GM23338 (cell line): Measurements from ENCODE around the gene RAB40B. TPM values are rescaled to one million over a fixed set of nuclear protein-coding genes. Genes with fewer than 3 reads are reported as not detected.

Source experiments
- ATAC-seq: fragments of 200-7000 bp; cut with Tn5 transposase; 3 replicates; pipeline ENCODE4 v1.9.1; 2020
- DNase-seq: peaks from one replicate; pipeline ENCODE4 v3.0.0-alpha.2; 2015; ENCODE audit warnings: low spot score
- H2AFZ ChIP-seq: fragments of 200-600 bp; sonication (generic); 2 replicates; pipeline ENCODE4 v1.8.0; 2016; ENCODE audit warnings: antibody characterized with exemption, mild to moderate bottlenecking, moderate library complexity
- H3F3A ChIP-seq: fragments of 200-600 bp; sonication (generic); replicated peaks from 2 replicates; pipeline ENCODE4 v1.8.0; 2017; ENCODE audit warnings: antibody characterized with exemption, mixed run types, low read depth
- H3K27ac ChIP-seq: fragments of 200-600 bp; sonication (generic); 2 replicates; pipeline ENCODE4 v1.6.1; 2016; ENCODE audit warnings: low read depth
- H3K27me3 ChIP-seq: fragments of 200-600 bp; sonication (generic); 2 replicates; pipeline ENCODE4 v1.8.0; 2016; ENCODE audit warnings: mild to moderate bottlenecking, mixed run types, moderate library complexity; ENCODE audit not compliant: insufficient read depth
- H3K36me3 ChIP-seq: fragments of 200-600 bp; sonication (generic); 2 replicates; pipeline ENCODE4 v1.8.0; 2016; ENCODE audit warnings: mild to moderate bottlenecking; ENCODE audit not compliant: insufficient read depth
- H3K4me1 ChIP-seq: fragments of 200-600 bp; sonication (generic); 2 replicates; pipeline ENCODE4 v1.8.0; 2016; ENCODE audit warnings: mild to moderate bottlenecking, moderate library complexity; ENCODE audit not compliant: insufficient read depth
- H3K4me2 ChIP-seq: fragments of 200-600 bp; sonication (generic); 2 replicates; pipeline ENCODE4 v1.7.1; 2017; ENCODE audit warnings: mixed run types
- H3K4me3 ChIP-seq: fragments of 200-600 bp; sonication (generic); 2 replicates; pipeline ENCODE4 v1.6.1; 2016; ENCODE audit warnings: mixed run types
- H3K79me2 ChIP-seq: fragments of 200-600 bp; sonication (generic); replicated peaks from 2 replicates; pipeline ENCODE4 v1.8.0; 2017; ENCODE audit warnings: mild to moderate bottlenecking; ENCODE audit not compliant: insufficient read depth
- H3K9me2 ChIP-seq: fragments of 200-600 bp; sonication (generic); 2 replicates; pipeline ENCODE4 v1.8.0; 2017; ENCODE audit not compliant: insufficient read depth
- H4K20me1 ChIP-seq: fragments of 200-600 bp; sonication (generic); replicated peaks from 2 replicates; pipeline ENCODE4 v1.8.0; 2017; ENCODE audit warnings: mild to moderate bottlenecking; ENCODE audit not compliant: insufficient read depth
- H3K27ac Mint-ChIP-seq: 2 replicates; pipeline ENCODE4 v1.8.0; 2020; ENCODE audit warnings: inconsistent platforms, mild to moderate bottlenecking, moderate library complexity, mixed read lengths
- H3K27me3 Mint-ChIP-seq: 3 replicates; pipeline ENCODE4 v1.8.0; 2022; ENCODE audit warnings: low read depth, mild to moderate bottlenecking, moderate library complexity, mixed read lengths, inconsistent platforms; ENCODE audit not compliant: insufficient read depth, poor library complexity
- H3K36me3 Mint-ChIP-seq: 3 replicates; pipeline ENCODE4 v1.8.0; 2021; ENCODE audit warnings: low read depth, mild to moderate bottlenecking, inconsistent platforms, moderate library complexity, mixed read lengths
- H3K4me1 Mint-ChIP-seq: 3 replicates; pipeline ENCODE4 v1.8.0; 2020; ENCODE audit warnings: mild to moderate bottlenecking, inconsistent platforms, mixed read lengths
- H3K4me3 Mint-ChIP-seq: 3 replicates; pipeline ENCODE4 v1.8.0; 2021; ENCODE audit warnings: moderate library complexity, mild to moderate bottlenecking, inconsistent platforms, mixed read lengths
- H3K9me3 Mint-ChIP-seq: 3 replicates; pipeline ENCODE4 v1.8.0; 2020; ENCODE audit warnings: moderate library complexity, mild to moderate bottlenecking, inconsistent platforms, mixed read lengths
- CREB1 ChIP-seq: fragments of 250-450 bp; sonication (Bioruptor Pico); IDR thresholded peaks from 2 replicates; pipeline ENCODE4 v1.5.0; 2020; ENCODE audit warnings: low read depth, mild to moderate bottlenecking, moderate library complexity
- JUNB ChIP-seq: IDR thresholded peaks from one replicate; pipeline ENCODE4 v1.6.1; 2016; ENCODE audit warnings: antibody characterized with exemption; ENCODE audit not compliant: unreplicated experiment
- NANOG ChIP-seq: IDR thresholded peaks from 2 replicates; pipeline ENCODE4 v1.6.1; 2016; ENCODE audit warnings: antibody characterized with exemption, borderline replicate concordance
- POLR2AphosphoS5 ChIP-seq: IDR thresholded peaks from 2 replicates; pipeline ENCODE4 v1.6.1; 2016; ENCODE audit warnings: antibody characterized with exemption, low read depth
- REST ChIP-seq: IDR thresholded peaks from one replicate; pipeline ENCODE4 v1.6.1; 2018; ENCODE audit warnings: antibody characterized with exemption; ENCODE audit not compliant: unreplicated experiment
- STAT1 ChIP-seq: IDR thresholded peaks from one replicate; pipeline ENCODE4 v1.6.1; 2016; ENCODE audit warnings: antibody characterized with exemption; ENCODE audit not compliant: unreplicated experiment
- ZNF114 ChIP-seq: fragments of 250-450 bp; sonication (Bioruptor Pico); IDR thresholded peaks from 2 replicates; pipeline ENCODE4 v1.5.0; 2020; ENCODE audit warnings: mild to moderate bottlenecking, moderate library complexity
- ZNF331 ChIP-seq: fragments of 250-450 bp; sonication (Bioruptor Pico); IDR thresholded peaks from 2 replicates; pipeline ENCODE4 v1.5.0; 2020; ENCODE audit warnings: low read depth, mild to moderate bottlenecking, moderate library complexity
- polyA plus RNA-seq: library from polyadenylated mRNA; unstranded; fragments of >200 nt; fragmentation: Nextera tagmentation; extraction: Ambion mirVana; gene quantifications from 2 replicates; pipeline ENCODE4 v1.2.1, GENCODE V29; 2016
- total RNA-seq: library from RNA; depleted of rRNA; stranded (reverse); fragments of >200 nt; shearing (Covaris generic); gene quantifications from 2 replicates; pipeline ENCODE4 v1.2.3, GENCODE V29; 2014
- TF ChIP-seq, protein P1 (sequence below): fragments of 250-450 bp; sonication (Bioruptor Pico); IDR thresholded peaks from 2 replicates; pipeline ENCODE4 v1.5.0; 2020; ENCODE audit warnings: mild to moderate bottlenecking, moderate library complexity

RAB40B gene
- total and polyA plus RNA-seq, 2 experiments from 2014 or later = 4.2 to 5.2 TPM

DNA sequence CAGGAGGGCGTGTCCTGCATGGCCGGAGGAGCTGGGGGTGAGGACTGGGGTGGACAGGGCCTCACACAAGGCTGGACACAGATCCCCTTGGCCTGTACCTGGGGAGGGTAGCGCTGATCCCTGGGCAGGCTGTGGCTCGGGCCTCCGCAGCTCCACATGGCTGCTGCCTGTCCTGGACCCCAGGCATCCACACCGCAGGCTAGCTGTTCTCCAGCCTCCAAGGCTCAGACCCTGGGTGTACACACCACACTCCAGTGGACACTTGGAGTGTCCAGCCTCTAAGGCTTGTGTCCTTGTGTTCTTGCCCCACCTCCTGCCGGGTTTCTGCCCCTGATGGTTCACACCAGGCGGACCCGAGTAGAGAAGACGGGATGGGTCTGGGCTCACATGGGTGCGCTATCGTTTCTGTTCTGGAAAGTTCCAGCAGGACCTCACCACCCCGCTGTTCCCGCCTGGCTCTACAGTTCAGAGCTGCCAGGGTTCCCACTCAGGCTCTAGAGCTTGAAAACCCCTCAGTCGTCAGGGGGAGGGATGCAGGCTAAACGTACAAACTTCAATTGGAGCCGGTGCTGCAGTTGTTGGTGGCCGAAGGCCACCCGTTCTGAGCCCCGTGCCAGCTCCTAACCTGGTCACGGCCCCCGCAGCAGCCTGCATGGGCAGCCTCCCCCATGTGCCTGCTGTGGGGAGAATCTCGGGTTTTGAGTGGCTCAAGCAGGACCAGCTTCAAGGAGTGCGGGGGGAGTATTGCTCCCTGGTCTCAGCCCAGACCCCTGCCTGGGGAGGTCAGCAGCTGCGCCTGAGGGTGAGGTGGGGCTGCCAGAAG, 11.4 kb upstream of the RAB40B start:
- Mint-ChIP-seq H3K27ac (no peak overlapping the region), H3K9me3 (no peaks in the 10 kb centered on the region), H3K4me3 (no peak overlapping the region), H3K4me1 (no peaks in the 10 kb centered on the region), H3K27me3 (peaks cover 7% of the 10 kb centered on the region), H3K36me3 (no peaks in the 10 kb centered on the region)
- Histone ChIP-seq H3K79me2 (no peaks in the 10 kb centered on the region), H3F3A (no peaks in the 10 kb centered on the region), H3K27ac (no peak overlapping the region), H3K27me3 (no peaks in the 10 kb centered on the region), H3K4me1 (no peaks in the 10 kb centered on the region), H3K4me2 (no peak overlapping the region), H3K36me3 (no peaks in the 10 kb centered on the region), H2AFZ (no peak overlapping the region), H3K4me3 (no peak overlapping the region), H4K20me1 (no peaks in the 10 kb centered on the region), H3K9me2 (no peaks in the 10 kb centered on the region)
- DNase-seq (no peak), ATAC-seq (no peak)
- TF ChIP-seq ZNF331 (CRISPR knock-in tag) (no peak), POLR2AphosphoS5 (no peak), NANOG (no peak)
- TF ChIP-seq, protein P1, sequence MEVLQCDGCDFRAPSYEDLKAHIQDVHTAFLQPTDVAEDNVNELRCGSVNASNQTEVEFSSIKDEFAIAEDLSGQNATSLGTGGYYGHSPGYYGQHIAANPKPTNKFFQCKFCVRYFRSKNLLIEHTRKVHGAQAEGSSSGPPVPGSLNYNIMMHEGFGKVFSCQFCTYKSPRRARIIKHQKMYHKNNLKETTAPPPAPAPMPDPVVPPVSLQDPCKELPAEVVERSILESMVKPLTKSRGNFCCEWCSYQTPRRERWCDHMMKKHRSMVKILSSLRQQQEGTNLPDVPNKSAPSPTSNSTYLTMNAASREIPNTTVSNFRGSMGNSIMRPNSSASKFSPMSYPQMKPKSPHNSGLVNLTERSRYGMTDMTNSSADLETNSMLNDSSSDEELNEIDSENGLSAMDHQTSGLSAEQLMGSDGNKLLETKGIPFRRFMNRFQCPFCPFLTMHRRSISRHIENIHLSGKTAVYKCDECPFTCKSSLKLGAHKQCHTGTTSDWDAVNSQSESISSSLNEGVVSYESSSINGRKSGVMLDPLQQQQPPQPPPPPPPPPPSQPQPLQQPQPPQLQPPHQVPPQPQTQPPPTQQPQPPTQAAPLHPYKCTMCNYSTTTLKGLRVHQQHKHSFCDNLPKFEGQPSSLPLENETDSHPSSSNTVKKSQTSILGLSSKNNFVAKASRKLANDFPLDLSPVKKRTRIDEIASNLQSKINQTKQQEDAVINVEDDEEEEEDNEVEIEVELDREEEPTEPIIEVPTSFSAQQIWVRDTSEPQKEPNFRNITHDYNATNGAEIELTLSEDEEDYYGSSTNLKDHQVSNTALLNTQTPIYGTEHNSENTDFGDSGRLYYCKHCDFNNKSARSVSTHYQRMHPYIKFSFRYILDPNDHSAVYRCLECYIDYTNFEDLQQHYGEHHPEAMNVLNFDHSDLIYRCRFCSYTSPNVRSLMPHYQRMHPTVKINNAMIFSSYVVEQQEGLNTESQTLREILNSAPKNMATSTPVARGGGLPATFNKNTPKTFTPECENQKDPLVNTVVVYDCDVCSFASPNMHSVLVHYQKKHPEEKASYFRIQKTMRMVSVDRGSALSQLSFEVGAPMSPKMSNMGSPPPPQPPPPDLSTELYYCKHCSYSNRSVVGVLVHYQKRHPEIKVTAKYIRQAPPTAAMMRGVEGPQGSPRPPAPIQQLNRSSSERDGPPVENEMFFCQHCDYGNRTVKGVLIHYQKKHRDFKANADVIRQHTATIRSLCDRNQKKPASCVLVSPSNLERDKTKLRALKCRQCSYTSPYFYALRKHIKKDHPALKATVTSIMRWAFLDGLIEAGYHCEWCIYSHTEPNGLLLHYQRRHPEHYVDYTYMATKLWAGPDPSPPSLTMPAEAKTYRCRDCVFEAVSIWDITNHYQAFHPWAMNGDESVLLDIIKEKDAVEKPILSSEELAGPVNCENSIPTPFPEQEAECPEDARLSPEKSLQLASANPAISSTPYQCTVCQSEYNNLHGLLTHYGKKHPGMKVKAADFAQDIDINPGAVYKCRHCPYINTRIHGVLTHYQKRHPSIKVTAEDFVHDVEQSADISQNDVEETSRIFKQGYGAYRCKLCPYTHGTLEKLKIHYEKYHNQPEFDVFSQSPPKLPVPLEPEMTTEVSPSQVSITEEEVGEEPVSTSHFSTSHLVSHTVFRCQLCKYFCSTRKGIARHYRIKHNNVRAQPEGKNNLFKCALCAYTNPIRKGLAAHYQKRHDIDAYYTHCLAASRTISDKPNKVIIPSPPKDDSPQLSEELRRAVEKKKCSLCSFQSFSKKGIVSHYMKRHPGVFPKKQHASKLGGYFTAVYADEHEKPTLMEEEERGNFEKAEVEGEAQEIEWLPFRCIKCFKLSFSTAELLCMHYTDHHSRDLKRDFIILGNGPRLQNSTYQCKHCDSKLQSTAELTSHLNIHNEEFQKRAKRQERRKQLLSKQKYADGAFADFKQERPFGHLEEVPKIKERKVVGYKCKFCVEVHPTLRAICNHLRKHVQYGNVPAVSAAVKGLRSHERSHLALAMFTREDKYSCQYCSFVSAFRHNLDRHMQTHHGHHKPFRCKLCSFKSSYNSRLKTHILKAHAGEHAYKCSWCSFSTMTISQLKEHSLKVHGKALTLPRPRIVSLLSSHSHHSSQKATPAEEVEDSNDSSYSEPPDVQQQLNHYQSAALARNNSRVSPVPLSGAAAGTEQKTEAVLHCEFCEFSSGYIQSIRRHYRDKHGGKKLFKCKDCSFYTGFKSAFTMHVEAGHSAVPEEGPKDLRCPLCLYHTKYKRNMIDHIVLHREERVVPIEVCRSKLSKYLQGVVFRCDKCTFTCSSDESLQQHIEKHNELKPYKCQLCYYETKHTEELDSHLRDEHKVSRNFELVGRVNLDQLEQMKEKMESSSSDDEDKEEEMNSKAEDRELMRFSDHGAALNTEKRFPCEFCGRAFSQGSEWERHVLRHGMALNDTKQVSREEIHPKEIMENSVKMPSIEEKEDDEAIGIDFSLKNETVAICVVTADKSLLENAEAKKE (CRISPR knock-in tag) = no peak

- H3K9me2 ChIP-seq = no peaks in the 10 kb centered on the region
- H3K4me3 ChIP-seq = no peak overlapping the region
- Mint-ChIP-seq H3K4me1 (no peaks in the 10 kb centered on the region), H3K27me3 (peaks cover 7% of the 10 kb centered on the region), H3K9me3 (no peaks in the 10 kb centered on the region), H3K4me3 (no peak overlapping the region), H3K27ac (no peak overlapping the region), H3K36me3 (no peaks in the 10 kb centered on the region)
- H3K4me1 ChIP-seq = no peaks in the 10 kb centered on the region
- DNase-seq (no peak), ATAC-seq (peak; percentile 7; the same call in 1 of the 3 replicates)
- no peak overlapping the region for H2AFZ ChIP-seq
- no peaks in the 10 kb centered on the region for H3F3A ChIP-seq
- H4K20me1 ChIP-seq = no peaks in the 10 kb centered on the region
- H3K27ac ChIP-seq = no peak overlapping the region
- H3K27me3 ChIP-seq = no peaks in the 10 kb centered on the region
- no peaks in the 10 kb centered on the region for H3K79me2 ChIP-seq
- no peak overlapping the region for H3K4me2 ChIP-seq
- no peaks in the 10 kb centered on the region for H3K36me3 ChIP-seq
- TF ChIP-seq CREB1 (CRISPR knock-in tag) = no peak
- no peak for TF ChIP-seq ZNF114 (CRISPR knock-in tag)
- no peak for TF ChIP-seq REST
- TF ChIP-seq STAT1 = no peak
- TF ChIP-seq JUNB = no peak
Measured at GRCh38 chr17:82709024-82709675, 10.7 kb upstream of the RAB40B start.
